ENCODE data around the gene BTN2A1. TPM values are rescaled to one million over a fixed set of nuclear protein-coding genes. Genes with fewer than 3 reads are reported as not detected.

The BTN2A1 gene
- total and polyA plus RNA-seq, 8 donors, result 3.7 to 15.3 (median 7.6) TPM

GRCh38 chr6:26447257-26447656, 10.5 kb upstream of the BTN2A1 start:
- FAIRE-seq (no peak), ATAC-seq (no peak), DNase-seq (no peak)
- H3K4me1 ChIP-seq, result no peaks in the 10 kb centered on the region
- 93 to 94% methylated on average over 5 of the region's 5 CpGs for WGBS, 2 donors
- intact Hi-C loops (cut with DNase I), result no loop called here
- no peak overlapping the region for H3K27ac ChIP-seq
- TF ChIP-seq CTCF (IDR thresholded peaks at IDR 0.05), result no peak
- H3K4me3 ChIP-seq, result no peak overlapping the region
- no peaks in the 10 kb centered on the region for H3K27me3 ChIP-seq
- H3K9me3 ChIP-seq, result no peaks in the 10 kb centered on the region
- no peaks in the 10 kb centered on the region for H3K36me3 ChIP-seq

DNA sequence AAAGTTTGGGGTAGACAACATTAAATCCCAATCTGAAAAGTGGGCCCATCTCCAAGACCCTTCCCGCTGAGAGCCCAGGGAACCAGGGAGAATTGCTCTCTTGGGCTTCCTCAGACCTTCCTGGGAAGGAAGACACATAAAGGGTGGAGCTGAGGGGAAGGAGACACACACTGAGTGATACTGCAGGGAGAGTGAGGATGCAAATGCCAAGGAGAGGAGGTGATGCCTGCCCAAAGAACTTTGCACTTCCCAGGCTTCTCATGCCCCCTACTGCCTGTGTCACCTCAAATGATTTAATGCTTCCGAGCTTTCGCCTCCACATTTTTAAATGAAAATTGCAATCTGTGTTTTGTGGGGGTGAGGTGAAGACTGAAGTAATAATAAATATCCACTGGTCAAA, 7.5 kb upstream of the BTN2A1 start:
- WGBS, 2 donors, result 92 to 93% methylated on average over 3 of the region's 3 CpGs
- intact Hi-C loops (cut with DNase I), result no loop called here
- H3K36me3 ChIP-seq, result no peaks in the 10 kb centered on the region

DNA sequence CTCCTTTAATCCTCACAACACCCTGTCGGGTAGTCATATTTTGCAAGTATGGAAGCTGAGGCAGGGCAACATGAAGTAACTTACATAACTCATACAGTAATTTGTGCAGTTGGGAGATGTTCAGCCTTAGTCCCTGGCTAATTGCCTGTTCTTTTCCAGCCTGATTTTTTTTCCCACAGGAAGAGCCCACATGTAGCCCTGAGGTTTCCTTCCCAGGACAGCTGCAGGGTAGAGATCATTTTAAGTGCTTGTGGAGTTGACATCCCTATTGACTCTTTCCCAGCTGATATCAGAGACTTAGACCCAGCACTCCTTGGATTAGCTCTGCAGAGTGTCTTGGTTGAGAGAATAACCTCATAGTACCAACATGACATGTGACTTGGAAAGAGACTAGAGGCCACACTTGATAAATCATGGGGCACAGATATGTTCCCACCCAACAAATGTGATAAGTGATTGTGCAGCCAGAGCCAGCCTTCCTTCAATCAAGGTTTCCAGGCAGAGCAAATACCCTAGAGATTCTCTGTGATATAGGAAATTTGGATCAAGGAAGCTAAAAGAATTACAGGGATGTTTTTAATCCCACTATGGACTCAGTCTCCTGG, 5.0 kb upstream of the BTN2A1 start:
- FAIRE-seq (no peak), ATAC-seq (no peak), DNase-seq (no peak)
- no peaks in the 10 kb centered on the region for H3K27me3 ChIP-seq
- H3K27ac ChIP-seq, result no peak overlapping the region
- intact Hi-C loops (cut with DNase I), result no loop called here
- no peaks in the 10 kb centered on the region for H3K4me1 ChIP-seq
- no peak for TF ChIP-seq CTCF (IDR thresholded peaks at IDR 0.05)
- H3K9me3 ChIP-seq, result no peaks in the 10 kb centered on the region
- no peak overlapping the region for H3K4me3 ChIP-seq
- WGBS, 2 donors, result 64 to 75% methylated on average over 1 of the region's 1 CpG
- H3K36me3 ChIP-seq, result no peaks in the 10 kb centered on the region

More for the DNA sequence above, 7.5 kb upstream of the BTN2A1 start:
- no peak for TF ChIP-seq CTCF (IDR thresholded peaks at IDR 0.05)
- ATAC-seq, result no peak
- no peak for DNase-seq
- H3K4me1 ChIP-seq, result no peaks in the 10 kb centered on the region
- no peaks in the 10 kb centered on the region for H3K27me3 ChIP-seq
- H3K9me3 ChIP-seq, result no peaks in the 10 kb centered on the region
- H3K27ac ChIP-seq, result no peak overlapping the region
- no peak overlapping the region for H3K4me3 ChIP-seq
- FAIRE-seq, result no peak

- Histone ChIP-seq H3K9me3 (no peaks in the 10 kb centered on the region), H3K27ac (no peak overlapping the region), H3K27me3 (no peaks in the 10 kb centered on the region), H3K4me3 (no peak overlapping the region), H3K36me3 (peaks cover 0 to 1% (median 0%) of the 10 kb centered on the region in 3 donors), H3K4me1 (peaks cover 0 to 7% (median 0%) of the 10 kb centered on the region in 3 donors)
- ATAC-seq (no peak), DNase-seq (no peak), FAIRE-seq (no peak)
- TF ChIP-seq CTCF (IDR thresholded peaks at IDR 0.05), result no peak
- 95 to 98% methylated on average over 1 of the region's 1 CpG for WGBS, 2 donors
- intact Hi-C loops (cut with DNase I), result no loop called here
These were observed 3.1 kb upstream of the BTN2A1 start for GRCh38 chr6:26454631-26455030.

GRCh38 chr6:26455357-26455970, 2.3 kb upstream of the BTN2A1 start:
- Histone ChIP-seq H3K9me3 (no peaks in the 10 kb centered on the region), H3K27ac (no peak overlapping the region), H3K36me3 (peaks cover 0 to 6% (median 3%) of the 10 kb centered on the region in 3 donors), H3K27me3 (no peaks in the 10 kb centered on the region), H3K4me3 (no peak overlapping the region), H3K4me1 (peaks cover 0 to 11% (median 0%) of the 10 kb centered on the region in 3 donors)
- DNase-seq (no peak), FAIRE-seq (no peak), ATAC-seq (no peak)
- no peak for TF ChIP-seq CTCF (IDR thresholded peaks at IDR 0.05)
- 78 to 89% methylated on average over 3 of the region's 3 CpGs for WGBS, 2 donors
- intact Hi-C loops (cut with DNase I), result no loop called here

All from pancreas (tissue), 10 donors.